ENCODE data around the gene EQTN. TPM values are rescaled to one million over a fixed set of nuclear protein-coding genes. Genes with fewer than 3 reads are reported as not detected.
"Not testable (repeated sequence)": the region's sequence is repeated elsewhere in the genome, so short reads cannot be mapped to it uniquely, and the experiment has no call there.

Gene EQTN
- polyA plus RNA-seq, 2 of the 4 experiments (the other 2 are of a cell fraction) = not detected

DNA sequence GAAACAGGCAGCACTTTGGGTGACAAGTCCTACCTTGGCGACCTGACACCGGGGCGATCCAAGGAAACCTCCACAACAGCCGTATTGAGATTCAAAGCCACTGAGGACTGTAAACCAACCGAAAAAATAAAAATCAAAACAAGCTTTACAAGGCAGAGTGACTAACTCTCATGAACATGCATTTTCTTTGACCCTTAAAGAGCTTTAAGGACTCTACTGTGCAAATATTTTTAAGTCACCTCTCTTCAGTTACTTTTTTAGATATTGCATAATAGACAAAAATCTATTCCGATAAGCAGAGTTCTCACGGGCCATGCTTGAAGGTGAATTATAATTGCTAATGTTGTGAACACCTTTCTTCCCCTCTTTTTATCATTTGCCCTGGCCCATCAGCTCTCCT, 38.3 kb downstream of the EQTN start:
- H3K9me3 ChIP-seq = no peaks in the 10 kb centered on the region
- no peaks in the 10 kb centered on the region for H3K4me1 ChIP-seq
- no peak for FAIRE-seq
- TF ChIP-seq POLR2A (IDR thresholded peaks at IDR 0.05; ENCODE audit: low read length) = no peak
- peak; percentile 3 for TF ChIP-seq MAFK (IDR thresholded peaks at IDR 0.05; ENCODE audit: partially characterized antibody)
- TF ChIP-seq CEBPB (IDR thresholded peaks at IDR 0.05) = no peak
- TF ChIP-seq BHLHE40 (IDR thresholded peaks at IDR 0.05; ENCODE audit: low read depth, low read length) = no peak
- no peak for TF ChIP-seq E2F6 (IDR thresholded peaks at IDR 0.05; ENCODE audit: borderline replicate concordance, low read depth)
- 29% methylated on average over 7 of the region's 7 CpGs for whole genome bisulfite sequencing (ENCODE audit: missing lambda C conversion rate)
- H3K27ac ChIP-seq = no peak overlapping the region
- DNase-seq (ENCODE audit: low read depth in 1 of 2, low spot score in 1 of 2) = no peak
- ATAC-seq = no peak
- no peak overlapping the region for H3K4me2 ChIP-seq
- ChIA-PET POLR2A (no interaction called here), CTCF (interaction anchor here (0.6 to 6.4 kb wide), 3 partner anchors 11 to 224 kb away, joined by 3 to 40 read pairs (median 6); no protein-coding TSS in a partner anchor)
- no peak overlapping the region for H3K4me3 ChIP-seq

DNA sequence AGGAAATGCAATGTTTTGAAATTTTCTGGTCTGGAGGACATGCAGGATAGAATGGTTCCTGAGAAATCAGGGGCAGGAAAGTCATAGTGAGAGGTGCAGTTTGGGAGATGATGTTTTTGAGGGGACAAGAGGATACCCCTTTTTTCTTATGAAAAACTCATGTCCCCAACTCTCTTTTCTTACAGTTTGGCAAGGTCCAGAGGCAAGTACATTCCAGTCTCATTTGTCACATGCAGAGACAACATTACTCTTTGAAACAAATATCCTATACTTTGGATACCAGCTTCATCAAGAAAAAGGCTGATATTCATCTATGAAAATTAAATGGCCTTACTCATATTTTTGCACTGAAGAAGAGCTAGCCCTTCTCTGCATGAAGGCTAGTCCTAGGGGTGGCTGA, 48.2 kb downstream of the EQTN start:
- no peak overlapping the region for H3K4me3 ChIP-seq
- no peak for TF ChIP-seq ZFP36 (IDR thresholded peaks at IDR 0.05; ENCODE audit: borderline replicate concordance, partially characterized antibody)
- no peak for TF ChIP-seq ZNF302 (CRISPR knock-in tag; IDR thresholded peaks at IDR 0.05)
- H3K4me1 ChIP-seq = no peaks in the 10 kb centered on the region
- ChIA-PET POLR2A (no interaction called here), CTCF (interaction anchor here (0.9 to 2.1 kb wide), 7 partner anchors 10 to 315 kb away, joined by 3 to 7 read pairs (median 3); no protein-coding TSS in a partner anchor)
- no peak overlapping the region for H3K4me2 ChIP-seq
- no peak for FAIRE-seq
- no peak overlapping the region for H3K27ac ChIP-seq
- H3K9me3 ChIP-seq = no peaks in the 10 kb centered on the region
- no peak for DNase-seq (ENCODE audit: low read depth in 1 of 2, low spot score in 1 of 2)
- no peak for ATAC-seq

- peak; percentile 40 to 50 for DNase-seq (ENCODE audit: low read depth in 1 of 2, low spot score in 1 of 2)
- POLR2A ChIA-PET = interaction anchor here (0.5 kb wide), 1 partner anchor 140 kb away, joined by 3 read pairs; no protein-coding TSS in a partner anchor
- H3K9me3 ChIP-seq = no peaks in the 10 kb centered on the region
- no peak overlapping the region for H3K4me3 ChIP-seq
- H3K4me2 ChIP-seq = no peak overlapping the region
- CTCF ChIA-PET = interaction anchor here (0.6 to 2.1 kb wide), 19 partner anchors 9 to 458 kb away, joined by 3 to 7 read pairs (median 3); no protein-coding TSS in a partner anchor
- H3K27ac ChIP-seq = no peak overlapping the region
- 0% methylated on average over 2 of the region's 2 CpGs for WGBS (ENCODE audit: missing lambda C conversion rate)
- TF ChIP-seq CTCF (IDR thresholded peaks at IDR 0.05) = peak; percentile 58
- no peak for TF ChIP-seq MYC (IDR thresholded peaks at IDR 0.05; ENCODE audit: borderline replicate concordance, low read length)
- TF ChIP-seq JUNB (IDR thresholded peaks at IDR 0.05) = no peak
- peak; percentile 55 for TF ChIP-seq SMC3 (IDR thresholded peaks at IDR 0.05)
- peak; percentile 38 to 58; a peak in 4 of 5 replicates for TF ChIP-seq RAD21 (conservative IDR thresholded peaks at IDR 0.05 in 1 of 2, IDR thresholded peaks at IDR 0.05 in 1 of 2)
- TF ChIP-seq RNF2 (IDR thresholded peaks at IDR 0.05; ENCODE audit: borderline replicate concordance, low read depth) = no peak
- no peak for TF ChIP-seq CEBPB (IDR thresholded peaks at IDR 0.05)
- no peak for FAIRE-seq
- peak; percentile 92 to 97 for ATAC-seq
- H3K4me1 ChIP-seq = no peaks in the 10 kb centered on the region
Observed at GRCh38 chr9:27247756-27248155, 49.2 kb downstream of the EQTN start.

DNA sequence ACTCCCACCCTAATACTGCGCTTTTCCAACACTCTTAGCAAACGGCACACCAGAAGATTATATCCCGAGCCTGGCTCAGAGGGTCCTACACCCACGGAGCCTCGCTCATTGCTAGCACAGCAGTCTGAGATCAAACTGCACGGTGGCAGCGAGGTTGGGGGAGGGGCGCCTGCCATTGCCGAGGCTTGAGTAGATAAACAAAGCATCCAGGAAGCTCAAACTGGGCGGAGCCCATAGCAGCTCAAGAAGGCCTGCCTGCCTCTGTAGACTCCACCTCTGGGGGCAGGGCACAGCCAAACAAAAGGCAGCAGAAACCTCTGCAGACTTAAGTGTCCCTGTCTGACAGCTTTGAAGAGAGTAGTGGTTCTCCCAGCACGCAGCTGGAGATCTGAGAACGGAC, 57.3 kb downstream of the EQTN start:
- H3K4me3 ChIP-seq = peak overlapping the region; percentile 34; the same call in 2 of the 3 replicates
- H3K4me1 ChIP-seq, ATAC-seq, H3K9me3 ChIP-seq, POLR2A ChIA-PET, FAIRE-seq: not testable (repeated sequence)
- WGBS (ENCODE audit: missing lambda C conversion rate) = 8% methylated on average over 6 of the region's 12 CpGs
- 0 out of 6 replicates have a peak overlapping the region, but pooled peaks of 1 of the 2 experiments have one; percentile 55 for H3K27ac ChIP-seq
- CTCF ChIA-PET = interaction anchor here (1.7 kb wide), 1 partner anchor 8 kb away, joined by 5 read pairs; no protein-coding TSS in a partner anchor
- H3K4me2 ChIP-seq = peak overlapping the region; percentile 51
- DNase-seq (ENCODE audit: low read depth in 1 of 2, low spot score in 1 of 2) = peak in 1 of 2 experiments; percentile 42

Other genes starting within 250 kb of the EQTN start
- 0.04 and 0.05 TPM in 2 replicates for gene TEK, start 187.9 kb downstream of the EQTN start, polyA plus RNA-seq (2011; rRNA removed)
- gene TEK, start 187.9 kb downstream of the EQTN start, polyA plus RNA-seq (2017; fragmentation: RNase III; extraction: RNeasy Plus Mini Kit Qiagen cat#74134 plus additional on column Dnase treatment) = 0.04 TPM in 1 of 3 replicates, not detected in the others
- gene IFNK, start 227.1 kb upstream of the EQTN start, polyA plus RNA-seq (2011; rRNA removed) = not detected in 2 replicates
- not detected in 3 replicates for gene IFNK, start 227.1 kb upstream of the EQTN start, polyA plus RNA-seq (2017; fragmentation: RNase III; extraction: RNeasy Plus Mini Kit Qiagen cat#74134 plus additional on column Dnase treatment)
- gene MOB3B, start 232.7 kb upstream of the EQTN start, polyA plus RNA-seq (2011; rRNA removed) = 5.2 and 6.0 TPM in 2 replicates
- gene MOB3B, start 232.7 kb upstream of the EQTN start, polyA plus RNA-seq (2017; fragmentation: RNase III; extraction: RNeasy Plus Mini Kit Qiagen cat#74134 plus additional on column Dnase treatment) = 5.7 to 7.6 TPM (median 6.4 TPM) in 3 replicates

All from A549 (cell line).